GM12875 (cell line): ENCODE measurements around the gene F2RL3.

Experiments used
- H3K4me3 ChIP-seq: one replicate; pipeline ENCODE4 v1.5.1; 2011; ENCODE audit warnings: low read depth, low read length, control low read depth
- CTCF ChIP-seq: IDR thresholded peaks from 2 replicates; pipeline ENCODE4 v1.5.1; 2011; ENCODE audit warnings: low read depth, mild to moderate bottlenecking, control low read depth, inconsistent platforms, low read length, moderate library complexity, borderline replicate concordance; ENCODE audit not compliant: insufficient read depth

The F2RL3 gene

GRCh38 chr19:16911046-16911445 lies 22.2 kb downstream of the F2RL3 start:
- no peak overlapping the region for H3K4me3 ChIP-seq
- TF ChIP-seq CTCF: no peak

- TF ChIP-seq CTCF: no peak
- no peak overlapping the region for H3K4me3 ChIP-seq
These were observed 24.0 kb downstream of the F2RL3 start for GRCh38 chr19:16912780-16913179.

- no peak for TF ChIP-seq CTCF
- H3K4me3 ChIP-seq: no peak overlapping the region
These were observed 25.6 kb downstream of the F2RL3 start for GRCh38 chr19:16914421-16914820.

- no peak for TF ChIP-seq CTCF
- no peak overlapping the region for H3K4me3 ChIP-seq
These were observed 26.3 kb downstream of the F2RL3 start for GRCh38 chr19:16915135-16915534.

GRCh38 chr19:16915734-16916133 lies 26.9 kb downstream of the F2RL3 start:
- TF ChIP-seq CTCF: no peak
- H3K4me3 ChIP-seq: no peak overlapping the region

GRCh38 chr19:16917401-16917800 lies 28.6 kb downstream of the F2RL3 start:
- no peak for TF ChIP-seq CTCF

GRCh38 chr19:16919496-16919895 lies 30.7 kb downstream of the F2RL3 start:
- TF ChIP-seq CTCF: no peak
- no peak overlapping the region for H3K4me3 ChIP-seq

More at GRCh38 chr19:16917401-16917800, 28.6 kb downstream of the F2RL3 start:
- H3K4me3 ChIP-seq: no peak overlapping the region
